HEK293 (cell line): ENCODE data around the gene VANGL1.

Source experiments
- CTCF ChIA-PET: fragments of 350-600 bp; formaldehyde crosslinking; extraction: SDS; loops from one replicate; lab custom pipeline; 2021; ENCODE audit warnings: antibody characterized with exemption; lab: Yijun Ruan, JAX
- POLR2A ChIA-PET: fragments of 300-600 bp; formaldehyde crosslinking; extraction: SDS; loops from one replicate; lab custom pipeline; 2020; ENCODE audit warnings: antibody characterized with exemption, inconsistent platforms; lab: Yijun Ruan, JAX
- H3K27ac ChIP-seq: fragments of 200-500 bp; sonication (Bioruptor generic); 2 replicates; pipeline ENCODE4 v1.5.1; 2014; ENCODE audit warnings: low read depth, low read length, control low read depth, inconsistent platforms; ENCODE audit errors: extremely low read depth
- H3K36me3 ChIP-seq, 2 experiments: fragments of 200-500 bp in 1 of 2; sonication (Bioruptor generic) in 1 of 2; 1 replicate in 1 of 2; 2 replicates in 1 of 2; pipeline ENCODE4 v1.5.1; 2014 to 2017; ENCODE audit warnings: inconsistent platforms in 2 of 2, low read length in 2 of 2; ENCODE audit not compliant: control insufficient read depth in 2 of 2, insufficient read depth in 1 of 2
- H3K4me1 ChIP-seq: fragments of 200-500 bp; sonication (Bioruptor generic); 2 replicates; pipeline ENCODE4 v1.5.1; 2014; ENCODE audit warnings: mild to moderate bottlenecking, low read length, inconsistent platforms; ENCODE audit not compliant: control insufficient read depth, insufficient read depth
- H3K4me3 ChIP-seq: 2 replicates; pipeline ENCODE4 v1.5.1; 2011; ENCODE audit warnings: low read depth, mild to moderate bottlenecking, control low read depth, low read length, moderate library complexity
- H3K9me3 ChIP-seq: fragments of 200-500 bp; sonication (Bioruptor generic); 2 replicates; pipeline ENCODE4 v1.5.1; 2014; ENCODE audit warnings: low read depth, low read length, inconsistent platforms; ENCODE audit not compliant: control insufficient read depth, insufficient read depth
- FEZF1 ChIP-seq: fragments of 450-650 bp; formaldehyde crosslinking; IDR thresholded peaks from 2 replicates; pipeline ENCODE4 v1.5.1; 2016; ENCODE audit warnings: missing biosample characterization, missing genetic modification characterization
- KLF7 ChIP-seq: fragments of 450-650 bp; formaldehyde crosslinking; IDR thresholded peaks from 2 replicates; pipeline ENCODE4 v1.5.1; 2016; ENCODE audit warnings: missing biosample characterization, missing genetic modification characterization, borderline replicate concordance
- SETDB1 ChIP-seq: IDR thresholded peaks from one replicate; pipeline ENCODE4 v1.6.1; 2017; ENCODE audit warnings: mild to moderate bottlenecking, low read length, moderate library complexity, mixed read lengths; ENCODE audit not compliant: insufficient read length
- SP7 ChIP-seq: fragments of 450-650 bp; formaldehyde crosslinking; IDR thresholded peaks from 2 replicates; pipeline ENCODE4 v1.5.1; 2016; ENCODE audit warnings: missing biosample characterization, missing genetic modification characterization
- WT1 ChIP-seq: fragments of 450-650 bp; formaldehyde crosslinking; IDR thresholded peaks from 2 replicates; pipeline ENCODE4 v1.5.1; 2016; ENCODE audit warnings: missing biosample characterization, missing genetic modification characterization
- YY2 ChIP-seq: fragments of 450-650 bp; formaldehyde crosslinking; IDR thresholded peaks from 2 replicates; pipeline ENCODE4 v1.5.1; 2016; ENCODE audit warnings: missing biosample characterization, missing genetic modification characterization
- ZNF274 ChIP-seq, 2 experiments: fragments of 200-500 bp in 1 of 2; fragments of 450-650 bp in 1 of 2; sonication (Bioruptor generic) in 1 of 2; formaldehyde crosslinking in 1 of 2; IDR thresholded peaks; 2 replicates each; pipeline versions ENCODE4 v1.5.1 to v1.6.1; 2014 to 2016; ENCODE audit warnings: borderline replicate concordance in 1 of 2, inconsistent platforms in 1 of 2, low read length in 1 of 2, missing biosample characterization in 1 of 2, missing genetic modification characterization in 1 of 2
- ZNF292 ChIP-seq: fragments of 450-650 bp; formaldehyde crosslinking; IDR thresholded peaks from 2 replicates; pipeline ENCODE4 v1.5.1; 2016; ENCODE audit warnings: low read depth, missing biosample characterization, missing genetic modification characterization, borderline replicate concordance
- ZNF324 ChIP-seq: fragments of 450-650 bp; formaldehyde crosslinking; IDR thresholded peaks from 2 replicates; pipeline ENCODE4 v1.5.1; 2016; ENCODE audit warnings: missing biosample characterization, missing genetic modification characterization
- ZNF416 ChIP-seq: fragments of 450-650 bp; formaldehyde crosslinking; IDR thresholded peaks from 2 replicates; pipeline ENCODE4 v1.5.1; 2016; ENCODE audit warnings: missing biosample characterization, missing genetic modification characterization
- ZNF658 ChIP-seq: fragments of 450-650 bp; formaldehyde crosslinking; IDR thresholded peaks from 2 replicates; pipeline ENCODE4; 2016; ENCODE audit warnings: missing biosample characterization, missing genetic modification characterization
- ZNF664 ChIP-seq: fragments of 450-650 bp; formaldehyde crosslinking; IDR thresholded peaks from 2 replicates; pipeline ENCODE4 v1.5.1; 2016; ENCODE audit warnings: missing biosample characterization, missing genetic modification characterization
- ZNF701 ChIP-seq: fragments of 450-650 bp; formaldehyde crosslinking; IDR thresholded peaks from 2 replicates; pipeline ENCODE4 v1.5.1; 2016; ENCODE audit warnings: missing biosample characterization, missing genetic modification characterization
- ZSCAN16 ChIP-seq: fragments of 450-650 bp; formaldehyde crosslinking; IDR thresholded peaks from 2 replicates; pipeline ENCODE4 v1.5.1; 2016; ENCODE audit warnings: missing biosample characterization, missing genetic modification characterization
- TF ChIP-seq, protein P1 (sequence below): fragments of 450-650 bp; IDR thresholded peaks from 2 replicates; pipeline ENCODE4 v1.5.1; 2018; ENCODE audit warnings: missing biosample characterization, missing genetic modification characterization
- TF ChIP-seq, protein P2 (sequence below): fragments of 450-650 bp; formaldehyde crosslinking; IDR thresholded peaks from 2 replicates; pipeline ENCODE4 v1.5.1; 2016; ENCODE audit warnings: missing biosample characterization, missing genetic modification characterization
- TF ChIP-seq, protein P3 (sequence below): fragments of 450-650 bp; formaldehyde crosslinking; IDR thresholded peaks from 2 replicates; pipeline ENCODE4 v1.5.1; 2017; ENCODE audit warnings: missing biosample characterization, missing genetic modification characterization
- TF ChIP-seq, protein P4 (sequence below): fragments of 450-650 bp; formaldehyde crosslinking; IDR thresholded peaks from 2 replicates; pipeline ENCODE4 v1.5.1; 2016; ENCODE audit warnings: missing biosample characterization, missing genetic modification characterization

VANGL1 gene

DNA sequence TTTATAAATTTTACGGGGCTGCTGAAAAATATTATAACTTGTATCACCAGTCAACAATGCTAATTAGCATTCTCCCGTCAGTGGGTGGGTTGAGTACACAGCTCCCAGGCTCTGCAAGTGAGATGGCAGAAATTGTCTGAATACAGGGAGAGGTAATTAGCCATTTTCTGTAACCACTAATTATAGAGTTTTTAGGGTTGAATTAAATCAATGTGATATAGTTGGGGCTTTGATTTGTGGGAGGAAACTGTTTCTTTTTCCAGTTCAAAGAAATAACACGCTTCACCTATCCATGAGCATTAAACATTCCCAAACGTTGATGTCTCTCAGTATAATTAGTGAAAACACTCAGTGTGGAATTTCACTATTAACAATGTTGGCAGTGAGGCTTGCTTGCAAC lies 1.5 kb downstream of the VANGL1 start:
- CTCF ChIA-PET, result interaction anchor here (0.6 to 1.4 kb wide), 6 partner anchors 9 to 748 kb away, joined by 3 to 7 read pairs (median 4); no protein-coding TSS in a partner anchor
- H3K27ac ChIP-seq, result no peak overlapping the region; the same call in 1 of the 2 replicates
- H3K4me1 ChIP-seq, result peaks cover 16% of the 10 kb centered on the region
- POLR2A ChIA-PET, result interaction anchor here (0.8 to 1.0 kb wide), 3 partner anchors 26 to 126 kb away, joined by 3 to 4 read pairs (median 3); no protein-coding TSS in a partner anchor
- no peaks in the 10 kb centered on the region for H3K36me3 ChIP-seq
- TF ChIP-seq SP7 (tag by site-specific recombination) (peak; percentile 98), SETDB1 (no peak)
- TF ChIP-seq, all 188 proteins: peak for 1
- Histone ChIP-seq H3K9me3 (no peaks in the 10 kb centered on the region), H3K4me3 (peak overlapping the region; percentile 85)

DNA sequence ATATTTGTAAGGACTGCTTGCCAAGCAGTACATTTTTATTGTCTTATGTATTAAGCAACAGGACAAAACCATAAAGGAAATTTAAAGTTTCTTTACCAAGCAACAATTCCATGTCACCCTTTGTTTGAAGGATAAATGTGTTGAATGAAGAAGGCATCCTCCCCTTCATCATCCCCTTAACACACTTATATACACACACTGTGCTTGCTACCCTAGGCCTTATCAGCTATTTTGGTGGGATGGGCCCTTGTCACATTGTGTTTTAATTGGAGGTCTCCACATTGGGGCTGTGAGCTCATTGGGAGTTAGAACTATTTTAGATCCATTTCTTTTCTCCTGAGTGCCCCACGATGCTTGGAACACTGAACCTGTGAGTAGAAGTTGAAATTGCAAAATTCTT lies 1.9 kb downstream of the VANGL1 start:
- ChIA-PET CTCF (no interaction called here), POLR2A (no interaction called here)
- Histone ChIP-seq H3K27ac (no peak overlapping the region), H3K36me3 (no peaks in the 10 kb centered on the region), H3K9me3 (no peaks in the 10 kb centered on the region), H3K4me3 (no peak overlapping the region), H3K4me1 (peaks cover 19% of the 10 kb centered on the region)
- no peak for TF ChIP-seq ZNF701
- TF ChIP-seq ZNF274 (IDR thresholded peaks at IDR 0.05; ENCODE audit: low read length), result no peak
- no peak for TF ChIP-seq ZNF274 (tag by site-specific recombination; IDR thresholded peaks at IDR 0.05; ENCODE audit: borderline replicate concordance)
- TF ChIP-seq WT1 (tag by site-specific recombination), result no peak
- TF ChIP-seq, protein P1, sequence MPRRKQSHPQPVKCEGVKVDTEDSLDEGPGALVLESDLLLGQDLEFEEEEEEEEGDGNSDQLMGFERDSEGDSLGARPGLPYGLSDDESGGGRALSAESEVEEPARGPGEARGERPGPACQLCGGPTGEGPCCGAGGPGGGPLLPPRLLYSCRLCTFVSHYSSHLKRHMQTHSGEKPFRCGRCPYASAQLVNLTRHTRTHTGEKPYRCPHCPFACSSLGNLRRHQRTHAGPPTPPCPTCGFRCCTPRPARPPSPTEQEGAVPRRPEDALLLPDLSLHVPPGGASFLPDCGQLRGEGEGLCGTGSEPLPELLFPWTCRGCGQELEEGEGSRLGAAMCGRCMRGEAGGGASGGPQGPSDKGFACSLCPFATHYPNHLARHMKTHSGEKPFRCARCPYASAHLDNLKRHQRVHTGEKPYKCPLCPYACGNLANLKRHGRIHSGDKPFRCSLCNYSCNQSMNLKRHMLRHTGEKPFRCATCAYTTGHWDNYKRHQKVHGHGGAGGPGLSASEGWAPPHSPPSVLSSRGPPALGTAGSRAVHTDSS (tag by site-specific recombination), result peak; percentile 52; the same call in 1 of the 2 replicates
- TF ChIP-seq ZNF416 (tag by site-specific recombination), result no peak
- no peak for TF ChIP-seq FEZF1 (tag by site-specific recombination)
- TF ChIP-seq ZSCAN16 (tag by site-specific recombination), result no peak
- TF ChIP-seq, all 188 proteins: peak for 1

DNA sequence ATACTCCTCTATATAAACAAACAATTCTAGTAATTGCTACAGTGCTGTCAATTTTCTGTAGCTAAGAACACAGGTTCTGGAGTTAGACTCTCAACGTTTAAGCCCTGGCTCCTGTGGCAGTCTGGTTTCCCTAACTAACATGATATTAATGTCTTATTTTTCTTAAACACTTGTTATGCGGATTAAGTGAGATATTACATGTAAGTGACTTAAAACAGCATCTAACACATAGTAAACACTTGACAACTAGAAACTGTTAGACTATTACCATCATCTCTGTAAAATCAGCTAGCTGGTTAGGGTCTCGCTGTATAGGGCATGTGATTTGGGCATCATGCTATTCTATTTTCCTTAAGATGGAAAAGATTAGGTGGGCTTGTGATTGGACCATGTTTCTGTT lies 2.3 kb downstream of the VANGL1 start:
- Histone ChIP-seq H3K9me3 (no peaks in the 10 kb centered on the region), H3K27ac (no peak overlapping the region), H3K4me3 (no peak overlapping the region), H3K36me3 (no peaks in the 10 kb centered on the region), H3K4me1 (peaks cover 22% of the 10 kb centered on the region)
- CTCF ChIA-PET, result interaction anchor here (1.8 kb wide), 1 partner anchor 63 kb away, joined by 7 read pairs; no protein-coding TSS in a partner anchor
- POLR2A ChIA-PET, result no interaction called here
- TF ChIP-seq ZNF292 (tag by site-specific recombination), result no peak
- TF ChIP-seq YY2 (tag by site-specific recombination), result no peak
- no peak for TF ChIP-seq ZNF324 (tag by site-specific recombination)
- peak; percentile 91 for TF ChIP-seq ZNF664 (tag by site-specific recombination)
- TF ChIP-seq ZNF658 (tag by site-specific recombination), result no peak

DNA sequence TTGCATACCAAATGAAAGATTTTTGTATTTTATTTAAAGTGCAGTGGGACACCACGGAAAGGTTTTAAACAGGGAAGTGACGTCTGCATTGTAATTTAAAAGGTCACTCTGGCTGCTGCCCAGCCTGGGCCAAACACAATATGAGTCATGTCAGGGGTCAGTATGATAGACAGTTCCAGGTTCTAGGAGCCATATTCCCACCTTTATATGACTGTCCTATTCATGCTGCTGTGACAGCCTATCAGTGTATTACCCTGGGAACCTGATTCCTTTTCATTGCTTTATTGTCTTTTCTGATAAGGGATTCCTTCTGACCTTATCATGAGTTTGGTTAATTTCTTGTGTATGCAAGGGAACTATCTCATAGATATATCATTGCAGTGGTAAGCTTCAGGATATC lies 5.3 kb downstream of the VANGL1 start:
- no peaks in the 10 kb centered on the region for H3K9me3 ChIP-seq
- ChIA-PET POLR2A (no interaction called here), CTCF (interaction anchor here (0.6 to 3.8 kb wide), 3 partner anchors 60 to 590 kb away, joined by 3 to 18 read pairs (median 3); no protein-coding TSS in a partner anchor)
- peaks cover 0 to 2% of the 10 kb centered on the region in 2 experiments; a peak in 1 of 3 replicates for H3K36me3 ChIP-seq
- H3K4me1 ChIP-seq, result peaks cover 43% of the 10 kb centered on the region
- no peak overlapping the region for H3K27ac ChIP-seq
- no peak overlapping the region for H3K4me3 ChIP-seq
- TF ChIP-seq, protein P2, sequence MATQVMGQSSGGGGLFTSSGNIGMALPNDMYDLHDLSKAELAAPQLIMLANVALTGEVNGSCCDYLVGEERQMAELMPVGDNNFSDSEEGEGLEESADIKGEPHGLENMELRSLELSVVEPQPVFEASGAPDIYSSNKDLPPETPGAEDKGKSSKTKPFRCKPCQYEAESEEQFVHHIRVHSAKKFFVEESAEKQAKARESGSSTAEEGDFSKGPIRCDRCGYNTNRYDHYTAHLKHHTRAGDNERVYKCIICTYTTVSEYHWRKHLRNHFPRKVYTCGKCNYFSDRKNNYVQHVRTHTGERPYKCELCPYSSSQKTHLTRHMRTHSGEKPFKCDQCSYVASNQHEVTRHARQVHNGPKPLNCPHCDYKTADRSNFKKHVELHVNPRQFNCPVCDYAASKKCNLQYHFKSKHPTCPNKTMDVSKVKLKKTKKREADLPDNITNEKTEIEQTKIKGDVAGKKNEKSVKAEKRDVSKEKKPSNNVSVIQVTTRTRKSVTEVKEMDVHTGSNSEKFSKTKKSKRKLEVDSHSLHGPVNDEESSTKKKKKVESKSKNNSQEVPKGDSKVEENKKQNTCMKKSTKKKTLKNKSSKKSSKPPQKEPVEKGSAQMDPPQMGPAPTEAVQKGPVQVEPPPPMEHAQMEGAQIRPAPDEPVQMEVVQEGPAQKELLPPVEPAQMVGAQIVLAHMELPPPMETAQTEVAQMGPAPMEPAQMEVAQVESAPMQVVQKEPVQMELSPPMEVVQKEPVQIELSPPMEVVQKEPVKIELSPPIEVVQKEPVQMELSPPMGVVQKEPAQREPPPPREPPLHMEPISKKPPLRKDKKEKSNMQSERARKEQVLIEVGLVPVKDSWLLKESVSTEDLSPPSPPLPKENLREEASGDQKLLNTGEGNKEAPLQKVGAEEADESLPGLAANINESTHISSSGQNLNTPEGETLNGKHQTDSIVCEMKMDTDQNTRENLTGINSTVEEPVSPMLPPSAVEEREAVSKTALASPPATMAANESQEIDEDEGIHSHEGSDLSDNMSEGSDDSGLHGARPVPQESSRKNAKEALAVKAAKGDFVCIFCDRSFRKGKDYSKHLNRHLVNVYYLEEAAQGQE (tag by site-specific recombination), result no peak
- no peak for TF ChIP-seq KLF7 (tag by site-specific recombination)
- no peak for TF ChIP-seq WT1 (tag by site-specific recombination)
- TF ChIP-seq, protein P3, sequence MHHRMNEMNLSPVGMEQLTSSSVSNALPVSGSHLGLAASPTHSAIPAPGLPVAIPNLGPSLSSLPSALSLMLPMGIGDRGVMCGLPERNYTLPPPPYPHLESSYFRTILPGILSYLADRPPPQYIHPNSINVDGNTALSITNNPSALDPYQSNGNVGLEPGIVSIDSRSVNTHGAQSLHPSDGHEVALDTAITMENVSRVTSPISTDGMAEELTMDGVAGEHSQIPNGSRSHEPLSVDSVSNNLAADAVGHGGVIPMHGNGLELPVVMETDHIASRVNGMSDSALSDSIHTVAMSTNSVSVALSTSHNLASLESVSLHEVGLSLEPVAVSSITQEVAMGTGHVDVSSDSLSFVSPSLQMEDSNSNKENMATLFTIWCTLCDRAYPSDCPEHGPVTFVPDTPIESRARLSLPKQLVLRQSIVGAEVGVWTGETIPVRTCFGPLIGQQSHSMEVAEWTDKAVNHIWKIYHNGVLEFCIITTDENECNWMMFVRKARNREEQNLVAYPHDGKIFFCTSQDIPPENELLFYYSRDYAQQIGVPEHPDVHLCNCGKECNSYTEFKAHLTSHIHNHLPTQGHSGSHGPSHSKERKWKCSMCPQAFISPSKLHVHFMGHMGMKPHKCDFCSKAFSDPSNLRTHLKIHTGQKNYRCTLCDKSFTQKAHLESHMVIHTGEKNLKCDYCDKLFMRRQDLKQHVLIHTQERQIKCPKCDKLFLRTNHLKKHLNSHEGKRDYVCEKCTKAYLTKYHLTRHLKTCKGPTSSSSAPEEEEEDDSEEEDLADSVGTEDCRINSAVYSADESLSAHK (tag by site-specific recombination), result no peak
- TF ChIP-seq, protein P4, sequence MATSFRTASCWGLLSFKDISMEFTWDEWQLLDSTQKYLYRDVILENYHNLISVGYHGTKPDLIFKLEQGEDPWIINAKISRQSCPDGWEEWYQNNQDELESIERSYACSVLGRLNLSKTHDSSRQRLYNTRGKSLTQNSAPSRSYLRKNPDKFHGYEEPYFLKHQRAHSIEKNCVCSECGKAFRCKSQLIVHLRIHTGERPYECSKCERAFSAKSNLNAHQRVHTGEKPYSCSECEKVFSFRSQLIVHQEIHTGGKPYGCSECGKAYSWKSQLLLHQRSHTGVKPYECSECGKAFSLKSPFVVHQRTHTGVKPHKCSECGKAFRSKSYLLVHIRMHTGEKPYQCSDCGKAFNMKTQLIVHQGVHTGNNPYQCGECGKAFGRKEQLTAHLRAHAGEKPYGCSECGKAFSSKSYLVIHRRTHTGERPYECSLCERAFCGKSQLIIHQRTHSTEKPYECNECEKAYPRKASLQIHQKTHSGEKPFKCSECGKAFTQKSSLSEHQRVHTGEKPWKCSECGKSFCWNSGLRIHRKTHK (tag by site-specific recombination), result no peak
